ENCODE measurements around the gene KMT2C.
A peak's percentile ranks its signal among the peaks of the same experiment; 100 is the strongest.
"Not testable (repeated sequence)": the region's sequence is repeated elsewhere in the genome, so short reads cannot be mapped to it uniquely, and the experiment has no call there.

GRCh38 chr7:152433721-152434490 is 1.9 kb downstream of the KMT2C start:
- TF ChIP-seq, protein P1, sequence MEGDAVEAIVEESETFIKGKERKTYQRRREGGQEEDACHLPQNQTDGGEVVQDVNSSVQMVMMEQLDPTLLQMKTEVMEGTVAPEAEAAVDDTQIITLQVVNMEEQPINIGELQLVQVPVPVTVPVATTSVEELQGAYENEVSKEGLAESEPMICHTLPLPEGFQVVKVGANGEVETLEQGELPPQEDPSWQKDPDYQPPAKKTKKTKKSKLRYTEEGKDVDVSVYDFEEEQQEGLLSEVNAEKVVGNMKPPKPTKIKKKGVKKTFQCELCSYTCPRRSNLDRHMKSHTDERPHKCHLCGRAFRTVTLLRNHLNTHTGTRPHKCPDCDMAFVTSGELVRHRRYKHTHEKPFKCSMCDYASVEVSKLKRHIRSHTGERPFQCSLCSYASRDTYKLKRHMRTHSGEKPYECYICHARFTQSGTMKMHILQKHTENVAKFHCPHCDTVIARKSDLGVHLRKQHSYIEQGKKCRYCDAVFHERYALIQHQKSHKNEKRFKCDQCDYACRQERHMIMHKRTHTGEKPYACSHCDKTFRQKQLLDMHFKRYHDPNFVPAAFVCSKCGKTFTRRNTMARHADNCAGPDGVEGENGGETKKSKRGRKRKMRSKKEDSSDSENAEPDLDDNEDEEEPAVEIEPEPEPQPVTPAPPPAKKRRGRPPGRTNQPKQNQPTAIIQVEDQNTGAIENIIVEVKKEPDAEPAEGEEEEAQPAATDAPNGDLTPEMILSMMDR (IDR thresholded peaks at IDR 0.05) = peak in 2 of 7 experiments; percentile 19 to 22
- not testable (repeated sequence) for TF ChIP-seq POLR2A (IDR thresholded peaks at IDR 0.05)

All from stomach (tissue), 4 donors.